Muscle of arm (tissue), 12 donors: ENCODE measurements around the gene IFNA17. TPM values are rescaled to one million over a fixed set of nuclear protein-coding genes. Genes with fewer than 3 reads are reported as not detected.
"Not testable (repeated sequence)": the region's sequence is repeated elsewhere in the genome, so short reads cannot be mapped to it uniquely, and the experiment has no call there.

ENCODE experiments used
- DNase-seq: peaks from one replicate; pipeline ENCODE4 v3.0.0-alpha.2; 2013
- polyA plus RNA-seq, 12 donors: library from polyadenylated mRNA; unstranded; fragments of 120-200 nt; gene quantifications; one replicate each; pipeline ENCODE4 v1.2.1, GENCODE V29; 2013; ENCODE audit not compliant: insufficient read length in 12 of 12

IFNA17 gene
- polyA plus RNA-seq, 12 donors = not detected

DNA sequence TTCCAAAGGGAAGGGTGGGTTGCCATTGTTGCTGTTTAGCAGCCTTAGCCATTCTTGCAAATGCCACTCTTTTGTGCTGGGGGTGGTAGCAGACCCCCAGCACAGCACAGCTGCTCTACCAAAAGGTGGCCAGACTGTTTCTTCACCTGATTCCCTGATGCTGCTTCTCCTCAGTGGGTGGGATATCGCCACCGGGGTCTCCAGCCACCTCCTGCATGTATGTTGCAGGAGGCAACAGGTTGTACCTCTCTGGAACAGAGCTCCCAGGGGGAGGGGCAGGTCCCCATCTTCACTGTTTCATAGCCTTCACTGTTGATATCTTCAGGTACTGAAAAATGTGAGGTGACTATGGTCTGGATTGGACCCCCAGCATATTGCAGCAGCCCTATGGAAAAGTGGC lies 17.2 kb downstream of the IFNA17 start:
- DNase-seq = not testable (repeated sequence)

DNA sequence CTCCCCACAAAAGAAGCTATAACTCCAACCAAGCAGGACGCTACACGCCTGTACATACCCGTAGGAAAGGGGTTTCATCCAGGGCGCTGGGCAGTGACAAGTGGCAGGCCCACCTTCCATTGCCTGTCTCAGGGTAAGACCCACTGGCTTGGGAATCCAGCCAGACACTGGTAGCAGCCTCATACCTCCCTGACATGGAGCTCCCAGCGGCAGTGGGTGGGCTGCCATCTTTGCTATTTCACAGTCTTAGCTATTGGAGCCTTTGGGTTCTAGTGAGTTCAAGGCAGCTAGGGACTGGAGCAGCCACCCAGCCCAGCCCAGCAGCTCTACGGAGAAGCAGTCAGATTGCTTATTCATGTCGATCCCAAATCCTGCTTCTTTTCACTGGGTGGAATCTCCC lies 17.7 kb downstream of the IFNA17 start:
- no peak for DNase-seq

DNA sequence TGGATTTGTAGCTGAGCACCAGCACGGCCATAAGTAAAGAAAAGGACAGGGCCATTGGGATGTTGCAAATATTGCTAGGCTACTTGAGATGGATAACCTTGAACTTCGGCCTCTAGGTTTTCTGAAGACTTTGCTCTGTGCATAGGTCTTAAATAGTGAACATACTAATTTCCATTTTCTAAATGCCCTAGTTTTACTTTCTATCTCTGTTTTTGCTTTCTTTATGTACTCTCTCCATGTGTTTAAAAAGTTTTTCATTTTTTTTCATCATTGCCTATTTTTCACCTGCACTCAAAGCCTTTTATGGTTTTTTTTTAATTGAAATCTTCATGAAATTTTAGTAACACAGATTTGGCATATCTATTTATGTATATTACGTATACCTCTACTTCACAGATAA lies 21.0 kb downstream of the IFNA17 start, which contains the start of gene IFNA10:
TSS of gene IFNA10 (minus strand) at position 101 of the 400 bp plus-strand sequence. CDS start at position 55, 46 bp downstream.
- DNase-seq = not testable (repeated sequence)

DNA sequence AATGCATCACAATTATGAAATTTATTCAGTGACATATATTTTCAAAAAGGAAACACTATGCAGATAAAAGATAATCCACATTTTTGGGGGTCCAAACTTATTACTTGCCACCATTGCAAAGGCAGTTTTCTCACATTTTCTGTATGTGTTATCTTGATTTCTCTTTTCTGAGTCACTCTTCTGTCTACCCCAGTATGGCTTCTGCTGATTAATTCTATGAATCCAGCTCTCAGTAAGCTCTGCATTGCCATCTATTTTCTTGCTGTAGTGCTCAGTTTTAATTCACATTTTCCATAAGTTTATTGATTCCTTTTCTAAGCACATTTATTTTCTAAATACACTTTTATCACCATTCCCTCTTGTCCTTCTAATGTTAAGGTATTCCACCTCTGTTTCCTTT lies 22.8 kb downstream of the IFNA17 start:
- DNase-seq = no peak

DNA sequence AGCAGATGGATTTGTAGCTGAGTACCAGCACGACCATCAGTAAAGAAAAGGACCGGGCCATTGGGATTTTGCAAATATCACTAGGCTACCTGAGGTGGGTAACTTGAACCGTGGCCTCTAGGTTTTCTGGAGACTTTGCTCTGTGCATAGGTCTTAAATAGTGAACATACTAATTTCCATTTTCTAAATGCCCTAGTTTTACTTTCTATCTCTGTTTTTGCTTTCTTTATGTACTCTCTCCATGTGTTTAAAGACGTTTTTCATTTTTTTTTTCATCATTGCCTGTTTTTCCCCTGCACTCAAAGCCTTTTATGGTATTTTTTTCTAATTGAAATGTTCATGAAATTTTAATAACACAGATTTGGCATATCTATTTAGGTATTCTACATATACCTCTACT lies 25.9 kb downstream of the IFNA17 start, which contains the start of gene IFNA7:
TSS of gene IFNA7 (minus strand) at position 101 of the 400 bp plus-strand sequence. CDS start at position 61, 40 bp downstream.
- DNase-seq = not testable (repeated sequence)

DNA sequence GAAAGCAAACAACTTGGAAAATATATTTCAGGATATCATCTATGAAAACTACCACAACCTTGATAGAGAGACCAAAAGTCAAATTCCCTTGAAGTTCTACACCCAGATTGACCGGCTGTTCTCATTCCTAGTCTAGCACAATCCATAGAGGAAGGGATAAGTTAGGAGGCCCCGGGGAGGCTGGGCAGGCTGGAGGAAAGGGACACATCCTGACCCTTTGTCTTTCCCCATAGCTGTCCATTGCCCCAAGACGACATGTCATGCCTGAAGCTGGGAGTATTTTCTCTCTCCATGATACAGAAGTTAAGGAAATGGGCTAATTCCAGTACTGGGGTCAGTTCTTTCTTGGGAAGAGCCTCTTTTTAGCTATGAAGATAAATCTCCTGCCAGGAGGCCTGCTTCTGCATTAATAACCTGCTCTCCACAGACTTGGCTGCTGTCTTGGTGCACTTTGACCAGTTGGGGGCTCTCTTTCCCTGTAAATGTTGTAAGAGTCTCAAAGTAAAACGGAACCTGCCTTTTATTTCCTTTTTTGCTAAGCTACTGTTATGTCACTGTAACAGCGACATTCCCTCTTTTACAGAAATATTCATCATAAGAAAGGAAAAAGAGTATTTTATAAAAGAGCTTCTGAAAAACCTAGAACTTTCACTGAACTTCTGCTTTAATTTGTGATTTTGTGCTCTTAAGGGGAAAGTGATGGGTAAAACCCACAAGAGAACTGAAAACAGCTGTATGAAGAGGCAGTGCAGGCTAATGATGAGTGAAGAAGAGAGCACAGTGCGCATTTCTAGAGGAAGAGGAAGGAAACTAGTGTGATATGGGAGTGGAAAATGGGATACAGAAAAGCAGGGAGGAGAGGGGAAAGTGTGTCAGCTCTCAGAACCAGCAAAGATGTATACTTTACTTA lies 32.9 kb downstream of the IFNA17 start:
- not testable (repeated sequence) for DNase-seq

DNA sequence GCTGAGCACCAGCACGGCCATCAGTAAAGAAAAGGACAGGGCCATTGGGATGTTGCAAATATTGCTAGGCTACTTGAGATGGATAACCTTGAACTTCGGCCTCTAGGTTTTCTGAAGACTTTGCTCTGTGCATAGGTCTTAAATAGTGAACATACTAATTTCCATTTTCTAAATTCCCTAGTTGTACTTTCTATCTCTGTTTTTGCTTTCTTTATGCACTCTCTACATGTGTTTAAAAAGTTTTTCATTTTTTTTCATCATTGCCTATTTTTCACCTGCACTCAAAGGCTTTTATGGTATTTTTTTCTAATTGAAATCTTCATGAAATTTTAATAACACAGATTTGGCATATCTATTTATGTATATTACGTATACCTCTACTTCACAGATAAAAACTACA lies 40.5 kb downstream of the IFNA17 start, which contains the start of gene IFNA4:
TSS of gene IFNA4 (minus strand) at position 101 of the 400 bp plus-strand sequence. CDS start at position 45, 56 bp downstream.
- DNase-seq = not testable (repeated sequence)

DNA sequence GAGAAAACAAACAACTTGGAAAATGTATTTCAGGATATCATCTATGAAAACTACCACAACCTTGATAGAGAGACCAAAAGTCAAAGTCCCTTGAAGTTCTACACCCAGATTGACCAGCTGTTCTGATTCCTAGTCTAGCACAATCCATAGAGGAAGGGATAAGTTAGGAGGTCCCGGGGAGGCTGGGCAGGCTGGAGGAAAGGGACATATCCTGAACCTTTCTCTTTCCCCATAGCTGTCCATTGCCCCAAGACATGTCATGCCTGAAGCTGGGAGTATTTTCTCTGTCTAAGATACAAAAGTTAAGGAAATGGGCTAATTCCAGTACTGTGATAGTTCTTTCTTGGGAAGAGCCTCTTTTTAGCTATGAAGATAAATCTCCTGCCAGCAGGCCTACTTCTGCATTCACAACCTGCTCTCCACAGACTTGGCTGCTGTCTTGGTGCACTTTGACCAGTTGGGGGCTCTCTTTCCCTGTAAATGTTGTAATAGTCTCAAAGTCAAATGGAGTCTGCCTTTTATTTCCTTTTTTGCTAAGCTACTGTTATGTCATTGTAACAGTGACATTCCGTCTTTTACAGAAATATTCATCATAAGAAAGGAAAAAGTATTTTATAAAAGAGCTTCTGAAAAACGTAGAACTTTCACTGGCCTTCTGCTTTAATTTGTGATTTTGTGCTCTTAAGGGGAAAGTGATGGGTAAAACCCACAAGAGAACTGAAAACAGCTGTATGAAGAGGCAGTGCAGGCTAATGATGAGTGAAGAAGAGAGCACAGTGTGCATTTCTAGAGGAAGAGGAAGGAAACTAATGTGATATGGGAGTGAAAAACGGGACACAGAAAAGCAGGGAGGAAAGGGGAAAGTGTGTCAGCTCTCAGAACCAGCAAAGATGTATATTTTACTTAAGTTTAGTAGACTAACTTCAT lies 44.9 kb downstream of the IFNA17 start:
- not testable (repeated sequence) for DNase-seq

Other genes with a start within 250 kb of the IFNA17 start
- gene HACD4, start 196.6 kb downstream of the IFNA17 start, polyA plus RNA-seq = 1 to 10 TPM in 11 of 12 donors, not detected in 1; 1.0 to 6.7 (median 1.5) TPM
- not detected for gene IFNB1, start 150.3 kb downstream of the IFNA17 start, polyA plus RNA-seq
- not detected for gene IFNW1, start 86.4 kb downstream of the IFNA17 start, polyA plus RNA-seq
- gene IFNA21, start 61.6 kb downstream of the IFNA17 start, polyA plus RNA-seq = not detected
- not detected for gene IFNA4, start 40.6 kb downstream of the IFNA17 start, polyA plus RNA-seq
- not detected for gene IFNA7, start 26.0 kb downstream of the IFNA17 start, polyA plus RNA-seq
- not detected for gene IFNA10, start 21.1 kb downstream of the IFNA17 start, polyA plus RNA-seq
- not detected for gene IFNA16, start 10.9 kb downstream of the IFNA17 start, polyA plus RNA-seq
- not detected for gene IFNA14, start 11.8 kb upstream of the IFNA17 start, polyA plus RNA-seq
- not detected for gene IFNA5, start 77.1 kb upstream of the IFNA17 start, polyA plus RNA-seq
- gene KLHL9, start 107.2 kb upstream of the IFNA17 start, polyA plus RNA-seq = 10 to 100 TPM in 11 of 12 donors, not detected in 1; 20.0 to 33.8 (median 24.1) TPM
- gene IFNA6, start 122.7 kb upstream of the IFNA17 start, polyA plus RNA-seq = not detected
- gene IFNA13, start 139.8 kb upstream of the IFNA17 start, polyA plus RNA-seq = not detected
- not detected for gene IFNA2, start 157.2 kb upstream of the IFNA17 start, polyA plus RNA-seq
- gene IFNA8, start 180.9 kb upstream of the IFNA17 start, polyA plus RNA-seq = not detected
- not detected for gene IFNA1, start 212.2 kb upstream of the IFNA17 start, polyA plus RNA-seq